NCI-H748 treated with DMSO at 0.1 percent for 48 hours (cell line): ENCODE measurements around the gene PITHD1.
A peak's percentile ranks its signal among the peaks of the same experiment; 100 is the strongest.
"Not testable (repeated sequence)": the region's sequence is repeated elsewhere in the genome, so short reads cannot be mapped to it uniquely, and the experiment has no call there.

Source experiments
- DNase-seq: peaks from one replicate; lab custom pipeline; 2025; lab: John Stamatoyannopoulos, UW

The PITHD1 gene

DNA sequence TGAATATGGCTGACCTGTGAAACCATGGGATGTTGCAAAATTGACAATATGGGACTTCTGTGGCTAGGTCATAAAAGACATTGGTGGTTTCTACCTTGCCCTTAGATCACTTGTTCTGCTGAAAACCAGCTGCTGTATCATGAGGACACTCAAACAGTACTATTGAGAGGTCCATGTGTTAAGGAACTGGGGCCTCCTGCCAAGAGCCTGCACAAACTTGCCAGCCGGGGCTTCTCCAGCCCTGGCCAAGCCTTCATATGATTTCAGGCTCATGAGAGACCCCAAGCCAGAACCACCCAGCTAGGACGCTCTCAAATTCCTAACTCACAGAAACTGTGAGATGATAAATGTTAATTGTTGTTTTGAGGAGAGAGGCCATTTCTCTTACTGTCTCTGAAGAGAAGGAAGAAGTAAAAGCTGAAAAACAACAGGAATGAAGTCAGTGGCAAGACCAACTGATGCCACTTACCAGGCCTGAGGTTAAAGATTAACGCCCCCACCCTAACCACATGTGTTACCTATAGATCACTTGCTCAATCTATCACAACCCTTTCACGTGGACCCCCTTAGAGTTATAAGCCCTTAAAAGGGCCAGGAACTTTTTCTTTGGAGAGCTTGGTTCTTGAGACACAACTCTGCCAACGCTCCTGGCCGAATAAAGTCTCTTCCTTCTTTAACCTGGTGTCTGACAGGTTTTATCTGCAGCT is 3.9 kb upstream of the PITHD1 start:
- DNase-seq: no peak

DNA sequence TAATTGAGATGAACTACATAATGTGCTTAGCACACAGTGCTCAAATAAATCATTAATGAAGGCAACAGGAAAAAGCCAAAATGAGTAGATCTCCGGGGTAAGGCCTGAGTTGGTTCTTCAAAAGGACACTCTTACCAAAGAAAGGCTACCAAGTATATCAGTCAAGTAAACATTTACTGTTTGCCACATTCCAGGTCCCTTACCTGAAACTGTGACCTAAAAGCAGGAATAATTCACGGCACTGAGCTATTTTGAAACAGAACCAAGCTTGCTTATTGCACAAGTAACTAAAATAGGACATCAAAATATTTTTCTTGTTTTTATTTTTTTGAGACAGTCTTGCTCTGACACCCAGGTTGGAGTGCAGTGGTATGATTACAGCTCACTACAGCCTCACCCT is 2.0 kb upstream of the PITHD1 start:
- no peak for DNase-seq

GRCh38 chr1:23779826-23780371 is 1.7 kb downstream of the PITHD1 start:
- DNase-seq: no peak

- DNase-seq: not testable (repeated sequence)
Measured at GRCh38 chr1:23783141-23783540, 4.9 kb downstream of the PITHD1 start.

DNA sequence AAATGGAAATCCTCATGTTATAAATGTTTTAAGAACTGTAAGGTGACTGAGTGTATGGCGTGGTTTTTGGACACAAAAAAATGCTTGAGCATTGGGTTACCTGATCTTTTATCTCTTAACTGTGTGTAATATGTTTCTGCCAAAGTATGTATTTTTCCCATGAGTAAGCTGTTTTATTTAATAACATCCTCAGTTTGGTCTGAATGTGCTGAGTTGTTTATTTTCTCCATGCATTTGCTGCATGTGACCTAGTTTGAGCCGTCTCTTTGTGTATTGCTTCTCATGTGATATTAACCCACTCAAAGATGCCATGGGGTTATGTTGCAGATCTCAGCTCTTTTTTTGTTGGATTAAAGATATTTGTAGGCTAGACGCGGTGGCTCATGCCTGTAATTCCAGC is 6.6 kb downstream of the PITHD1 start:
- no peak for DNase-seq

DNA sequence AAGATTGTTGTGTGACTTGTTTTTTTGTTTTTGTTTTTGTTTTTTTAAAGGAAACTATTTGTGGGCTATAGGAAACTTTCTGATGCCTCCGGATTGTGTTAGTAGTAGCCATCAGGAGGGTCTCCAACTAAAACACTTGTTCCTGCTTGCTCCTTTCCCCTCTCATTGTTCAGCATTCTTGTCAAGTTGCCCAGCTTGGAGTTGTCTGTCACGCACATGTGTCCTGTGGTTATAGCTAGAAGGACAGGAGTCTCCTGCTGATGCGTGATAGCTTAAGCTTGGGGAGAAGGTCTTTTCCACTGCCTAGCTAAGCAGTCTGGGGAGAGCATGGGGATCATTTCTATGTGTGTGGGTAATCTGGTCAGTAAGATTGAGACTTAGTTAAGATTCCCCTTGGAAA is 9.5 kb downstream of the PITHD1 start:
- DNase-seq: no peak

DNA sequence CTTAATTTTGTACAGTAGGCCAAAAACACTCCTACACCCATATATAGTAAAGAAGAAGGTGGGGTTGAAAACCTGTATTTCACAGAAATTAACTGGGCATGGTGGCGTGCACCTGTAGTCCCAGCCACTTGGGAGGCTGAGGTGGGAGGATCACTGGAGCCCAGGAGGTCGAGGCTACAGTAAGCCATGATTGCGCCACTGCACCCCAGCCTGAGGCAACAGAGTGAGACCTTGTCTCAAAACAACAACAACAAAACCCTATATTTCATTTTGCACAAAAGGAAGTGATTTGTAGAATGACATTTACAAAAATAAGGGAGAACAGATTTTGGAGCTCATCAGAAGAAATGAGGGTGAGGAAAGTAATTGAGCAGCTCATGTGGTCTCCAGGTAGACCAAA is 10.5 kb downstream of the PITHD1 start:
- no peak for DNase-seq

DNA sequence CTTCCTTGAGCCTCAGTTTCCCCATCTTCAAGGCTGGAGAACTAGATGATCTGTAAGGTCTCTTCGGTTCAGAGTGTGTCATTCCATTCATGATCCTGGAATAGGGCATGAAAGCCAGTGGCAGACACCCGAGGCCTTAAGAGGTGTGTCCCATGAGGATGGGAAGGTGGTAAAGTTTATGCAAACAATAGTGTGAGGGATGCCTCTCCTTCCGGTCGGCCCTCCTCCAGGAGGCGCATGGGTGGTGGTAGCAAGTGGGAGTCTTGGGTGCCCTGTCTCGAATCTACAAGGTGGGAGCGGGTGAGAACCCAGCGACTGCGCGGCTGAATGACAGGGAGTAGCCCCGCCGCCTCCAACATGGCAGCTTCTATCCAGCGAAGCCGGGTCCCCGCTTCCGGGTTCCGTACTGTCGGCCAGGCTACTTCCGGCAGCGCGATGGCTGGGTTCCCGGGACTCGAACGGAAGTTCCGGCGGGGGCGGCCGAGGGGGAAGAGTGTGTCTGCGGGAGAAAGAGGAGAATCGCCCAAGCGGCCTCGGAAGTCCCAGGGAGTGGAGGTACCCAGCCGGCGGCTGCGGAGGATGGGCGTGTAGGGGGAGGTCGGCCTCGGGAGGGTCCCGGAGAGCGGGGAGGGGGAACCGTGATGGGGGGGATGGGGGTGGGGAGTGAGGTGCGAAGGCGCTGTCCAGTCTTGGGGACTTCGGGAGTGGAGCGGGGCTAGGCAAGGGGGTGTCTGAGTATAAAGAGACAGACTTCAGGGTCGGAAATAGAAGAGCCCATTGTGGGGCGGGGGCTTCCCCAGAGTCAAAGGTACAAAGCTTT is 12.7 kb downstream of the PITHD1 start, which contains the start of gene LYPLA2:
Gene LYPLA2, plus strand, starts transcription at position 450 of the 820 bp plus-strand sequence. CDS start 1,538 bp downstream, outside the sequence.
- peak; percentile 39 for DNase-seq

DNA sequence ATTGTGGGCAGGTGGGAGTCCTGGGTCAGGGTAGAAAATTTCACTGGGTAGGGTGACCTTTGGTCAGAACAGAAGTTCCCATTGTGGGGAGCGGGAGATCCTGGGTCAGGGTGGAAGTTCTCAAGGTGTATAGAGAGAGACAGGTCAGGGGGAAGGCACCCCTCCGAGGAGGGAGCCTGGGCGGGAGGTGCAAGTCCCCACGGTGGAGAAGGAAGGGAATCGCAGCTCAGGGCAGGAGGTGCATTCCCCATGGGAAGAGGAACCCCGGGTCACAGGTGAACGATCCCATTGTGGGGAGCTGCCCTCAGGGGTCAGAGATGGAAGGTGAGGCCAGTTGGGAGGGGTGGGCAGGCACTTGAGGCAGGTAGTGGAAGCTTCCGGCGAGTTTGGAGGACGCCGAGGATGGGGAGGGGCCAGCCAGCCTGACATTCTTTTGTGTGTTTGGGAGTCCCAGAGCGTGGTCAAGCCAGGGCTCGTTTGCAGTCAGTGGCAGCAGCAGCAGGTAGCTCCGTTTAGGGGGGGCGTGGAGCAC is 13.4 kb downstream of the PITHD1 start:
- no peak for DNase-seq

- no peak for DNase-seq
Measured at GRCh38 chr1:23792151-23792945, 14.1 kb downstream of the PITHD1 start.

GRCh38 chr1:23793018-23793781 is 15.0 kb downstream of the PITHD1 start:
- no peak for DNase-seq

- DNase-seq: no peak
Measured at GRCh38 chr1:23793861-23794731, 15.9 kb downstream of the PITHD1 start.

GRCh38 chr1:23794732-23795182 is 16.5 kb downstream of the PITHD1 start:
- DNase-seq: not testable (repeated sequence)

DNA sequence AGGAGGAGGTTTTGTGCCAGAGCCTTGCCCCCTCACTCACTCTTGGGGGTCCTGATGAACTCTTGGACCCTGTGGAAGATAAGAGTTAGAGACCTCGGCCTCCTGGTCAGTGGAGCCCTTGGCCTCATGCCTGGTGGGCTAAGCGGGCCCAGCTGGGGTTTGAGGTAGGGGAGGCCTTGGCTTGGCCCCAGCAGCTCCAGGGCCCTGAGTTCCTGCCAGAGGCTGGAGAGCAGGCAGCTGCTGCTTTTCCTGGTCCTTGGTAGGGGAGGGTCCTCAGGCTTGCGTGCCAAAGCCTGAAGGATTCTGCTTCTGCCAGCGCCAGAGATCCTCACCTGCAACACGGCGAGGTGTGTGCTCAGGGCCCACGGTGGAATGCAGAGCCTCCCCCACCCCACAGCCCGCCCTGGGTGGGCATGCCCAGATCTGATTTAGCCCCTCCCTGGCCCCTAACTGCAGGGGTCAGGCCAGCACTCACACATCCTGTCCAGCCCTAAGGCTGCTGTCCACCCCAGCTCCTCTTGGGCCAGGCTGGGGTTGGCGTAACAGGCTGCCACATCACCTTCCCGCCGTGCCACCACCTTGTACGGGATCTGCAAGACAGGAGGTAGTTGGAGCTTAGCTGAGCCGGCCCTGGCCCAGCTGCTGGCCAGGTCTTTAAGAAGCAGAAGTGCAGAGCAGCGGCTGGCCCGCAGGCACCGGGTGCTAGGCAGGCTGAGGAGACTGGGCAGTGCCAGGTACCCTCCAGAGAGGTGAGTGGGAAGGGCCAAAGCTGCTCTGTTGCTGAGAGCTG is 17.7 kb downstream of the PITHD1 start:
- no peak for DNase-seq

GRCh38 chr1:23796466-23797271 is 18.5 kb downstream of the PITHD1 start:
- DNase-seq: no peak

DNA sequence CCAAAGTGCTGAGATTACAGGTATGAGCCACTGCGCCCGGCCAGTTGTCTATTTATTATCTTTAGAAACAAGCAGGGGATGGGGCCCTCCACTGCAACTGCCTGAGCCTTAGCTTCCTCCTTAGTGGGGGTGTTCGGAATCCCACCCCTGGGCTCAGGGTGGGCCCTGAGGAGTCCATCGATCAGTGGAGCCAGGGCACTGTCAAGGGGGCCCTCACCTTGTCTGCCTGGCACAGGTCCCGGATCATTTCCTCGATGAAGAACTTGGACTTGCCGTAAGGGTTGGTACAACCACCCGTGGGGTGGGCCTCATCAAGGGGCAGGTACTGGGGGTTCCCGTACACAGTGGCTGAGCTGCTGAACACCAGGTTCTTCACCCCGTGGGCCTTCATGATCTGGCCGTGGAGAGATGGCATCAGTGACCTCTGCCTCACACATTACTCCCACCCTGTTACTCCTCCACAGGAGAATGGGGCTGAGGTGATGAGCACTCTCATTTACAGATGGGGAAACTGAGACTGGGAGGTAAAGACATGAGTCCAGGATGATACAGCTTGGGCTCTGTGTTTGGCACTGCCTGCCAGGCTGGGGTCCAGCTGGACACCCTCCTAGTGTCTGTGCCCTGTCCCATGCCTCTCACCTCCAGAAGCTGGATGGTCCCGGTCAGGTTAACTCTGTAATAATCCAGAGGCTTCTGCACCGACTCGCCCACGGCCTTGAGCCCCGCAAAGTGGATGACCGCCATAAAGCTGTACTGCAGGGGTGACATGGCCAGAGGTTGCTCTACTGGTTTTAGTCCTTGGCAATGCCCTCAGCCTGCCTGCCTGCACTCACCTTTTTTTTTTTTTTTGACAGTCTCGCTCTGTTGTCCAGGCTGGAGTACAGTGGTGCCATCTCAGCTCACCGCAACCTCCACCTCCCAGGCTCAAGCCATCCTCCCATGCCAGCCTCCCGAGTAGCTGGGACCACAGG is 19.5 kb downstream of the PITHD1 start:
- DNase-seq: no peak

DNA sequence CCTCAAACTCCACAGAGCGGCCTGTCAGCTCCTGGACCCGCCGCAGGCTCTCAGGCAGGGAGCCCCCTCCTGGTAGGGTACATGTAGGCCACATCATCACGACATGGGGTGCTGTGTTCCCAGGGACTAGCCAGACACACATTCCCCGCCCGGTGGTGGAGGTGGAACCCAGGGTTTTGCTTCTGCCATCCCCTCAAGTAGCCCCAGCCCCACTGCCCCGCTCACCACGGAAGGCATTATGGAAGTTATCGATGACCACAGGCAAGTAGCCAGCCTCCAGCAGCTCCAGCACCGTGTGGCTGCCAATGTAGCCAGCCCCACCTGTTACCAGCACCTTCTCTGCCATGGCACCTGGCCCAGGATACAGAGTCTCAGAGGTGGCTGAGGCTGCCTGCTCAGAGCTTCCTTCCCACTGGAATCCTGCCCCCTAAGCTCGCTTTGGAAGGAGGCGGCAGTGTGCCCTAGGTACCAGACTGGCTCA is 20.5 kb downstream of the PITHD1 start:
- no peak for DNase-seq
